GM19043 (cell line): Measurements from ENCODE around the gene MINK1.

Experiments
- ATAC-seq: cut with Tn5 transposase; IDR thresholded peaks from one replicate; pipeline ENCODE4 v1.9.1; 2021; ENCODE audit warnings: low read depth; ENCODE audit not compliant: unreplicated experiment

MINK1 gene

DNA sequence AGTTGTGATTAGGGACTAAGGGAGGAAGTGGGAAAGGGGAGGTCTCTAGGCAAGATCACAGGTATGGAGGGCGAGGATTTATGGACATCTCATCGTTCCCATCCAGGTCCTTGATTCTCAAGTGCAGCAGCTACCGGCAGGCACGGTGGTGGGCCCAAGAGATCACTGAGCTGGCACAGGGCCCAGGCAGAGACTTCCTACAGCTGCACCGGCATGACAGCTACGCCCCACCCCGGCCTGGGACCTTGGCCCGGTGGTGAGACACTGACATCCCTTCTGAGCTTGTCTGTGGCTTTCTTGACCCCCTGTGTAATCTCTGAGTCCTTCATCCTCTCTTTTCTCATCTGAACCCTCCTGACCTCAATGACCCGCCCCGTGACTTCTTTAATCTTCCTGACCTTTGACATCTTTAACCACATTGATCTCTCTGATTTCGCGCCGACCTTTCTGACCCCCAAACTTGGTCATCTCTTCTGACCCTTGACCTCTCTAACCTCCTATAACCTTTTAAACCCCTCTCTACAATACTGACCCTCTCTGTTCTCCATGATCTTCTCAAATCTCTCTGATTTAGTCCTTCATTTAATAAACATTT is 22.3 kb upstream of the MINK1 start:
- no peak for ATAC-seq

DNA sequence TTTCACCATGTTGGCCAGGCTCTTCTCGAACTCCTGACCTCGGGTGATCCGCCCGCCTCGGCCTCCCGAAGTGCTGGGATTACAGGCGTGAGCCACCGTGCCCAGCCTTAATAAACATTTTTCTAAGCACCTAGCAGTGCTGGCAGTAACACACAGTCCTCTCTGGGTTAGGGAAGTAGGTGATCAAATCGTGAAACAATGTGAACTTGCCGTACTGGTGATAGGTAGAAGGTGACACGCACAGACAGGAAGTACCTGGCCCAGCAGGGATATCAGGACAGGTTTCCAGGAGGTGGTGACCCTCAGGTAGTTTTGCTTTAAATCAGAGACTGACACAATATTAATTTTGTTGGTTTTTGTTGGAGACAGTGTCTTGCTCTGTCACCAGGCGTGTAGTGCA is 21.7 kb upstream of the MINK1 start:
- no peak for ATAC-seq

DNA sequence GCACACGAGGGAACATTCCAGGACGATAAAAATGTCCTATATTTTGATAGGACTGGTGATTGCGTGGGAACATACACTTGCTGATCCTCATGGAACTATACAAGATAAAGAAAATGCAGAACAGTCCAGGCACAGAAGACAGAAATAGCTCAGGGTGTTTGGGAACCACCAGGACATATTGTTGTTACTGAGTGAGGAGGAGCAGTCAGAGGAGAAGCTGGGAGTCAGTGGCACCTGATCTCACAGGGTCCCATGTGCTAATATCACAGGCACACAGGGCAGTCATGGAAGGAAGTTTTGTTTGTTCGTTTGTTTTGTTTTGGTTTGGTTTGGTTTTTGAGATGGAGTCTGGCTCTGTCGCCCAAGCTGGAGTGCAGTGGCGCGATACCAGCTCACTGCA is 20.4 kb upstream of the MINK1 start:
- ATAC-seq = no peak

DNA sequence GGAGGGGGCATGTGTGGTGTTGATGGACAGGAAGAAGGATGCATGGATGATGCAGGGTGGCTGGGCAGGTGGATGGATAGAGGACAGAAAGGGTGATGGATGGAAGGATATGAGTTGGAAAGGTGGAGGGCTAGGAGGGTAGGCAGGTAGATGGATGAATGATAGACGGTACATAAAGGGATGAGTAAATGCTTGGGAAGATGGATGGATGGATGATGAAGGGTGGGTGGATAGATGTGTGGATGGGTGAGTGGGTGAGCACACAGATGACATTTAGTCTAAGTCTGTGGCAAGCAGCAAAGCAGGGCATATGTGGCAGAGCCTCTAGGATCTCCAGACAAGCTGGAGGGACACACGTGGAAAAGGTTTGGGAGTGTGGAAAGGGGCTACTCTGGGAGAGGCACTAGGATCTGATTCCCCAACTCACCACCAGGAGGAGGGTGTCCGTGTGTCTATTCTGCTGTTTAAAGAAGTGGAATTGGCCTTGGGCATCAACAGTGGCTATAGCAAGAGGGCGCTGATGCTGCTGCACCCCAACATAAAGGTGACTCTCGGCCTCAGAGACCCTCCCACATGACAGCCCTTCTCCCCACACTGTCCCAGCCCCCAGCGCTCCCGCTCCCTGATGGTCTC is 18.0 kb upstream of the MINK1 start:
- no peak for ATAC-seq

DNA sequence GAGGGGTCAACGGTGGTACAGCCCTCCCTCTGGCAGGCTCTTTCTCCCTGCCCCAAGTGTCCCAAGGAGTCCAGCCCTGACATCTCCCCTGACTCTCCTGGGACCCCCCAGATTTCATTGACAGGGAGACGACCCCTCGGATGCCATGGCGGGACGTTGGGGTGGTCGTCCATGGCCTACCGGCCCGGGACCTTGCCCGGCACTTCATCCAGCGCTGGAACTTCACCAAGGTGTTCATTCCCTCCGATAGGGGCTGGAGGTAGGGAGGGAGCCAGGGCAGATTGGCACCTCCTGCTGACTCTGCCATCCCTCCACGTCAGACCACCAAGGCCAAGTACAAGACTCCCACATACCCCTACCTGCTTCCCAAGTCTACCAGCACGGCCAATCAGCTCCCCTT is 16.3 kb upstream of the MINK1 start:
- no peak for ATAC-seq

DNA sequence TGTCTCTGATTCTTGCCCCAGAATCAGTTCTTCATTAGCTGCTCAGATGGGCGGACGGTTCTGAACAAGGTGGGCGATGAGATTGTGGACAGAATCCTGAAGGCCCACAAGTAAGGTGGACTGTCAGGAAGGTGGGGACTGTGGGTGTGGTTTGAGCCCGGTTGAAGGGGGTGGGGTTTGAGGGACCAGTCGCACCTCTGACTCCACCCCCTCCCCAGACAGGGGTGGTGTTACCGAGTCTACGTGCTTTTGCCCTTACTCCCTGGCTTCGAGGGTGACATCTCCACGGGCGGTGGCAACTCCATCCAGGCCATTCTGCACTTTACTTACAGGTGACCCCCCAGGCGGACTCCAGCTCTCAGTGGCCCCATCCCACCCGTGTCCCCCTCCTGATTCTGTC is 14.9 kb upstream of the MINK1 start:
- no peak for ATAC-seq

DNA sequence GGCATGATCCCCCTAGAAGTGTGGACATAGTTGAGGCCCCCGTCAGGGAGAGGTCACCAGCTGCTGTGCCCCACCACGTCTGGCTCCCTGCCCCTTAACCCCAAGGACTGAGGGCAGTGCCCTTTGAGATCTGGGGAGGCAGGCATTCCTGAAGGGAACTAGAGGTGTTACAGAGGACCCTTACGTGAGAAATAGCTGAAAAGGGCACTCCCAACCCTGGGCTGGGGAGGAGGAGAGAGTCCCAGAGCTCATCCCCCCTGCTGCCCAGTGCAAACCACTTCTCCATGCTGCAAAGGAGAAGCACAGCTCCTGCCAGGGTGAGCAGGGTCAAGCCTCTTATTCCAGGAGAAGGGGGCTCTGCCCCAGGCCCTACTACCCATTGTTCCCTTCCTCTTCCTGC is 10.3 kb upstream of the MINK1 start:
- ATAC-seq = no peak

DNA sequence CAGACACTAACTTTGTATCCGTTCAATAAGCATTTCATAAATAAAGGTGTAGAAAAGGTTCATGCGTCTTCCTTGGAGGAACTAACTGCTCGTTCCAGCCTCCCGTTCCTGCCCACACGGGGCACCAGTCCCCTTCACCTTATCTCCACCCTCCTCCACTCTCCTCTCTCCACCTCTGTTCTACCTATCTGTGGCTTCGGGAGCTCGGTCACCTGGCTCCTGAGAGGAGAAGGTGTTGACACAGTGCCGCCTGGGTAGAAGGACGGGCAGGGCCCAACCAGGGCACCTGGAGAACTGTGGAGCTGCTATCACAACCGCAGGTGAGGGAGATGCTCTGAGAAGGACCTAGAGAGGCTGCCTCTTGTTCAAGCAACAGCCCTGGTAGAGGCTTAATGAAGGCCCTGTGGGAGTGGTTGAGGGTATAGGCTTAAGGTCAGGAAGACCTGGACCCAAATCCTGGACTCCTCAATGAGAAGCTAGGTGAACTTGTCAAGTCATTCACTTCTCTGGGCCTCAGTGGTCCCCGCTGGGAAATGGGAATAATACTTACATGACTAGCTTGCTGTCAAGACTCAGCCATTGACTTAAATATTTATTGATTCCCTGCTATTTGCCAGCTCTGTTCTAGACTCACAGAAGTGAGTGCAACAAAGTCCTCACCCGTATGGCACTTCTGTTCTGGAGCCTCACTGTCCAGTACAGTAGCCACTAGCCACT is 9.6 kb upstream of the MINK1 start:
- ATAC-seq = no peak

DNA sequence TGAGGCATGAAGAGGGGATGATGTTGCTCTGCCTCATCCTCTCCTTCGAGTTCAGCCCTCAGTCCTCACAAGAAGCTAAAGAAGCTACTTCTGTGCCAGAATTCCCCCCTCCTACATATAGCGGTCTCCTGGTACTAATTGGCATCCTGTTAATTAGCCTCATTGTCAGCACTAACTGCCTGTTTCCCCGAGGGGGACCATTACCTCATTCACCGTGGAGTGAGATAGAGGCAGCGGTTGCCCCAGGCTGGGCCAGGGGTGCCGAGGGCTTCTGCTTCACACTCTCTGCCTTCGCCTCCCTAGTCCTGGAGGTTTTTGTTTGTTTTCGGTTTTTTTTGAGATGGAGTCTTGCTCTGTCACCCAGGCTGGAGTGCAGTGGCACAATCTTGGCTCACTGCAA is 5.7 kb upstream of the MINK1 start:
- no peak for ATAC-seq

DNA sequence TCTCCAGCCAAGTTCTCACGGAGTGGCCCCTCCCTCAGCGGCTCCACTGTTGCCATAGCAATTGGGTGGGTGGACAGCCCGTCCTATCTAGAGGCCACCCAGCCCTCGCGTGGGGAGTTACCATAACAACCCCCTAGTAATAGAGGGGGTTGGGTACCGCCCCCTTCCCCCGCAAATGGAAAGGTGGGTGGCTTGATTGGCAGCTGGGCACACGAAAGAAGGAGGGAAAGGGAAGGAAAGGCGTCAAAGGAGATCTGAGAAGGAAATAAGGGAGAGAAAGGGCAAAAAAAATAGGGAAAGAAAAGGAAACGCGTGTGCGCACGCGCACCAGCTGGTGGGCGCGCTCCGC is 337 bp upstream of the MINK1 start:
- ATAC-seq = peak; percentile 14

DNA sequence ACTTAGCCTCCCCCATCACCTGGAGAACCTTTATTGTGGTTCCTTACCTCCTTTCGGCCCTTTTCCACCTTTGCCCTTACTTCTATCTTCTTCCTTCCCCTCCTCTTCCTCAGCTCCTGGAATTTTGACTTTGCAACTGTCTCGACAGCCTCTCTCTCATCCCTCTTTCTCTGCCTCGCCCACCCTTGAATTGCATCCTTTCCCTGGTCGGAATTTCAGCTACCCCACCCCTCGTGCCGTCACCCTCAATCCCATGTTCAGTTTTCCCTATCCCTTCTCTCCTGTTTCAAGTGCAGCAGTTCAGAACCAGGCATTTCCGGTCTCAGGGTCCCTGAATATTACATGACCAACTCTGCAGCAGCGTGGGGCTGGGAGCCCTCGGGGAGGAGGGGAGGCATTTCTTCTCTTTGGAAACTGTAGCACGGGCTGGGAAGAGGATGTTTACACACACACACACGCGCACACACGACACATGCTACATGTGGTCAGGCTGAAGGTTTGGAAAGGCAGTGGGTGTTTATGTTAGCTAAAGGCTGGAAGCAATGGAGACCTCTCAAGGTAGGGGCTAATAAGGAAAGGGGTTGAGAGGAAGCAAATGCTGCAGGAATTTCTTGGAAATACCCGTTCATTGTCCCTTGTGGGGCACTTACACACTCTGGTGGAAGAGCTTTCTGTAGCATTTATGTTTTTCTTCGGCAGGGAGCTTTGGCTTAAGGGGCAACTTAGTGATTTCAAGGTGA is 971 bp downstream of the MINK1 start:
- ATAC-seq = no peak

DNA sequence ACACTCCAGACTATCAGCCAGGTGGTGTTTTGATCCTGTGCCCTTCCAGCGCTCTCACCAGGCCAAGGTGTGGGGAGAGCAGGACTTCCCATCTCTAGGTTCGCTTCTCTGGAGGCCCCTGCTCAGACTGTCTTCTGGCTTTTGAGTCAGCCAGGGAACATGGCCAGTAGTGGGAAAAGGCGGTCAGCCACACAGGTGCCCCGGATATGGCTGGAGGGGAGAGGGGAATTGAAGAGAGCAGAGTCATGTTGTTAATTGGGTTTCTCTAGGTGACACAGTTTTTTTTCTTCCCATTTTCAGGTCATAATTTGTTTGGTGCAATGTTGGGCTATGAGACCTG is 1.5 kb downstream of the MINK1 start:
- ATAC-seq = no peak

DNA sequence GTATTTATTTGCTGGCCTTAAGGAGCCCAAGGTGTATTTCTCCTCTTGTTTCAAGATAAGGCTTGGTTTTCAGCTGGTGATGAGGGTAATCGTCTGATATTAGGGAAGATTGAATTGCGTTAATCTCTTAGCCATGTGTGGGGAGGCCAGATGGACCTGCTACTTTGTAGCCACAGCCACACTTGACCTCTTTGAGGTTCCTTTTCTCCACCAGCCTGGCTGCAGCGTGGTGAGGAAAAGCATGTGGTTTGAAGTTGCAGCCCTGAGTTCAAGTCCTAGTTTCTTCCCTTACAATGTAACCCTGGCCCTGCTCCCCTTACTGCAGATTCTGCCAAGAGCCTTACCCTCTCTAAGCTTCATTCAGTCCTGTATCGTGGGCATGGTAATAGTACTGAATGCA is 3.1 kb downstream of the MINK1 start:
- no peak for ATAC-seq

DNA sequence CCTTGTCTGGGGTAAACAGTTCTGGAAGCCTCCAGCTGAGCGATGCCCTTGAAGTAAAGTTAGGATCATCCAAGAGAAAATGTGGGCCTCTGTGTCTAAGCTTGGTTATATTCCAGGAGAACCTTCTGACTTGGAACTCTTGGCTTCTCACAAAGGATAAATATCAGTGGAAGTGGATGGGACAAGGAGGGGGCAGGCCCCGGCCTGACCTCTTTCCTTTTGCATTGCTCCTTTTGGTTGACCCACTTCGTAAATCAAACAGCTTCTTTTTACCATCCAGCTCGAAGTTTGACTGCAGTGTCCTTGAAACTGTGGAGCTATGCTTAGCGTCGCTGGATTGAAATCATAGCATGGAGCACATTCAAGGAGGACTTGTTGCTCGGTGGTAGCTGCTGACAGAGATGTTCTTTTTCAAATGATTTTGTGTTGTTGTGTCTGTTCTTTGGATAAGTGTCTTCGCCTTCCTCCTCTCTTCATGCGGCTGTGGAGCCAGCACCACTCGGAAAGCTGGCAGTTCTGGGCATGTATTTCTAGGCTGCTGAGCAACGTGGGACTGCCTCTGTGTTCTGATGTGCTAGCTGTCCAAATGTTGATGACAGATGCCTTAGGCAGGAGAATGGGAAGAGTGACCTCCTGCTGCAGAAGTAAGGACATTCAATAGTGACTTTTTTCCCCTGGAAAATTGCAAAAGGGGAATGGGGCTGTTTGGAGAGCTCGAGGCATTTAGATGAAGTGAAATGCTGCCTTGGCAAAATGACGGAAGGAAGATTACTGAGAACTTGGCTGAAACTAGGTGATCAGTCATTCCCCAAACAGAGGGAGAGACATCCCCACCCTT is 4.5 kb downstream of the MINK1 start:
- no peak for ATAC-seq

DNA sequence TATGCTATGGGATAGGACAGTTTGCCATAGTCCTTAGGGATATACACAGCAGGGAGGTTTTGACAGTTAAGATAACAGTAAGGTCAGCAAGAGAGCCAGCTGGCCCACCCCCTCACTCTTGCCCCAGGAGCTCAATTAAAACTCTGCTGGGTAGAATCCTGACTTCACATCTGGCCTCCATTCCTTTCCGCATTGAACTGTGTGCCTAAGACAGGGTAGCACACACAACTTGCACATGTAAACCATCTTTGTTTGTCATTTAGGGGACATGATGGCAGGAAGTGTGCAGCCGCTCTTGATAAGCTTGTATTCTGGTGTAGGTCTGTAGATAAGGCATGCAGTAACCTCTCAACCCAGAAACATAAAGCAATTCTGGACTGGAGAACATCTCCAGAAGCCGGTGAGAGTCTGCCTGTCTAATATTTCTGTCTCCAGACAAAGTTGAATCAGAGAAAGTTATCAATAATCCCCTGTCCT is 5.2 kb downstream of the MINK1 start:
- ATAC-seq = no peak

DNA sequence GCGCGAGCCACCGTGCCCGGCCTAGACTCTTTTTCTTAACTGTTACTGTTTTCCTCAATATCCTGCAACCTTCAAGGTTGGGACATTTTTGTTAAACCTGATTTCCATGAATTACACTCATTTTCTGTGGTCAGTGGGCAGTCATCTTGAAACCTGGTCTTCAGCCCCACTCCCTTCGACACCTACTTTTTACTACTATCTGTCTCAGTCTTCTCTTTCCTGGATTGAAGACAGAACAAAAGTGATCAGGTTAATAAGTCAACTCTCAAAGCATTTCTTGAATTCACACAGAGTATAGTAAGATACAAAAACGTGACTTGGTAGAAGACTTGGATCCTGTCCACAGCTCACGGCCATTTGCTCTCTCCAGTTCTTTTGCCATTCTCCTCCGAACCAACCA is 6.1 kb downstream of the MINK1 start:
- no peak for ATAC-seq

DNA sequence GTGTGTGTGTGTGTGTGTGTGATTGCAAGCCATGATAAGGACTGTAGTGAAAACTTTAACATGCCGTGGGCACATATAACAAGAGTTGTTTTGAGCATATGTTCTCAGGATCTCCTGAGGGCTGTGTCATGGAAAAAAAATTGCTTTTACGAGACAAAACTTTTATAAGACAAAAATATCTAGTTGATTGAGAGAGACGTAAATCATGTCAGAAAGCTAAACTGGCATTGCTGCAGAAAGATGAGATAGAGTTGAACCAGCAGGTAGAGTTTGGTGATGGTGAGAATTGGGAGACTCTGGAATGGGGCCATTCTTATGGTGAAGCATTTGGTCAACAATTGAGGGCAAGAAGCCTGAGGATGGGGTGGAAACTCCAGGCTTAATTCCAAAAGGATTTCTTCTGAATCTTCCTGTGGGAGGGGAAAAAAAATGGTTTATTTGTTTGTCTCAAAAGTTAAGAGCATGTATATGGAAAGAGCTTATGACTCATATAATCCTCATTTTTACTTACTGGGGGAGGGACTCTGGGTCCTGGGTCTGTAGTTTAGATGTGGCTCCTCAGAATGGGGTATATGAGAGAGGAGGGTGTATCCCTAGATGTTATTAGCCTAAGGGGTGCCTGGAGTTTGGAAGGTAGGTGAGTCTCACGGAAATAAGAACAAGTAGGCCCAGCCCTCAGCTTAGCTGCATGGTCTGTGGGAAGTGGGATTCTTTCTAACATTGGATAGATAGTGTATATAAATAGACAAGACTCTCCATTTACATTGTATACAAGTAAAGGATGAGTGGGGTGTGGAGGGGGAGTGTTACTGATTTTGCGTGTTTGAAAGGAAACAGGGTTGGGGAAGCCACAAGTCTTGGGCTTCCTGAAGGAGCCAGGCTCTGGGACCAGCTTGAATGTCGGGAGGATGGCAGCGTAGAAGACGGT is 7.1 kb downstream of the MINK1 start:
- no peak for ATAC-seq

DNA sequence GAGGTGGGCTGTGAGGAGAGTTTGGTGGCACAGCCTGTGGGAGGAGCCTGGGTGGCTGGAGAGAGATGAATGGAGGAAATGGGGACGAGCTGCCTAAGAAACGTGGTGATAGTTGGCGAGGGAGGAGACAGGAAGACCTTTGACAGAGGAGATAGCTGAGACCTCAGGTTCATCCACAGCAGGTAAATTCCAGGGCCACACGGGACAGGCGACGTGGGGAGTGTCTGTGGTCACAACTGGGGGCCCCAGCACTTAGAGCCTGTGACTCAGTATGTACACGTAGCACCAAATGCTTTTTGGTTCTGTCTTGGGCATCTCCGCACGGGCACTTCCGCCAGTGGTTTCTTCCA is 7.7 kb downstream of the MINK1 start:
- no peak for ATAC-seq

DNA sequence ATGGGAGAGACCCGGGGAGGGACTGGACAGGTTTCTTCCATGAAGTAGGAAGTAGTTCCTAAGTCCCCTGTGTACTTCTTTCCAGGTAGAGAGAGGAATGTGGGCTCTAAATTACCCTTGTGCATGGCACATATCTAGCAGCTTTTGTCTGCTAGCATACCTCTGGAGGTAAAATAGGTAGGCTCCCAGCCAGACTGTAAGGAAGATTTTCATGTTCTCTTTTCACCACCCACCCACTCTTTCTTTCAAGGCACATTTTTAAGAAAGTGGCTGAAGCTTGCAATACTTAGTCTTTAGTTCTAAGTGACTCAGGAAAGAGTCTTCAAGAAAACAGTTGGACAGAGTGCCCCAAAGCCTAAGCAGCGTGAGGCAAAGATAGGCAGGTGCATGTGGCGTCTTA is 9.2 kb downstream of the MINK1 start:
- no peak for ATAC-seq
